ENCODE results near the gene OR2A42.
"Not testable (repeated sequence)": the region's sequence is repeated elsewhere in the genome, so short reads cannot be mapped to it uniquely, and the experiment has no call there.

GRCh38 chr7:144238530-144239082, 799 bp downstream of the OR2A42 start:
- TF ChIP-seq CTCF (IDR thresholded peaks at IDR 0.05); EZH2 (IDR thresholded peaks at IDR 0.05; ENCODE audit: borderline replicate concordance, insufficient read depth, low read depth, low read length, poor library complexity, severe bottlenecking): not testable (repeated sequence)
